NCI-H2196 treated with DMSO at 0.1 percent for 48 hours (cell line): ENCODE data around the gene MYDGF.
"Not testable (repeated sequence)": the region's sequence is repeated elsewhere in the genome, so short reads cannot be mapped to it uniquely, and the experiment has no call there.

Experiments
- DNase-seq: peaks from one replicate; lab custom pipeline; 2025; ENCODE audit not compliant: unreplicated experiment; lab: John Stamatoyannopoulos, UW

The MYDGF gene

DNA sequence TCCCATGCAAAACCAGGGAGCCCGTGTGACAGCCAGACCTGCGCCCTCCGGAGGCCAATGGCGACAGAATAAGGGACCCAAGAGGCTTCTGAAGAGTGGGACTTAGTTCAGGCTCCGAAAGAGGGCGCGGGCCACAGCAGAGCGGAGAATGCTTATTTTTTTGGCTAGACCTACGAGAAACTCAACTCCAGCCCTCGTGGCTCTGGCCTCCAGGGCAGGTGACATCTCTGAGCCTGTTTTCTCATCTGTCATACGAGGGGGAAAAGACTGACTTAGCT is 30.5 kb upstream of the MYDGF start:
- no peak for DNase-seq

DNA sequence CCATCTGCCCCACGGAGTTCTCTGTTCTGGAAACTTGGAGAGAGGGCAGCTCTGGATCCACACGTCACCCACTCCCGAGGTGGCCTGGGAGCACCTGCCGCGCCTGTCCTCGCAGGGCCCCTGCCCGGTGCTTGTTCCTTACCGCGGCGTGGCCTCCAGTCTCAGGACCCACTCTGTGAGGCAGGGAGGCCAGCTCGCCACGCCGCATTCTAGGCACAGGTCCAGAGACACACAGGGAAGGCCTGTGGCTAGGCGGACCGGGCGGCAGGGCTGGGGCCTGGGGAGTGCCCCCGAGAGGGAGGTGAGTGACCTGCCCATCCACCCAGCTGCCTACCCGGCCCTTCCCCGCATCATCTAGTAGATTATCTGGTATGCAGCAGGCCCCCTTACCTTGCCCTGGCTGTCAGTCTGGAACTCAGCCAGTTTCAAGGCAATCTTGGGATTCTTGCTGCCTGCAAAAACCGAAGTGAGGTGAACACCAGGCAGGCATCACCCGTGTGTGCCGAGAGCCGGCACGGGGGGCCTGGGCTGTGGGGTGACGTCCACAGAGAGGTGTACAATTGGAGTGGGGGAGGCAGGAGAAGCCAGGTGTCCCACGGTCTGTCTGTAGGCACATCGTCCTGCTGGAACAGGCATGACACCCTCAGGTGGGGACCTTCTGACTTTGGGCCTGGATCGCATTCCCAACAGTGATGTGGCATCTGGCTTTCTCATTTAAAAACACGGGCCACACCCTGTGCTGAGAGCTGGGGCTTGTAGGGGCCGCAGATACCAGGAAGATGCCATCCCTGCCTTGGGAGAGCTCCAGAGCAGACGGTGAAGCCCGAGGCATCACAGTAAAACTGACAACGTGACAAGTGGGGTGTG is 29.9 kb upstream of the MYDGF start:
- no peak for DNase-seq

DNA sequence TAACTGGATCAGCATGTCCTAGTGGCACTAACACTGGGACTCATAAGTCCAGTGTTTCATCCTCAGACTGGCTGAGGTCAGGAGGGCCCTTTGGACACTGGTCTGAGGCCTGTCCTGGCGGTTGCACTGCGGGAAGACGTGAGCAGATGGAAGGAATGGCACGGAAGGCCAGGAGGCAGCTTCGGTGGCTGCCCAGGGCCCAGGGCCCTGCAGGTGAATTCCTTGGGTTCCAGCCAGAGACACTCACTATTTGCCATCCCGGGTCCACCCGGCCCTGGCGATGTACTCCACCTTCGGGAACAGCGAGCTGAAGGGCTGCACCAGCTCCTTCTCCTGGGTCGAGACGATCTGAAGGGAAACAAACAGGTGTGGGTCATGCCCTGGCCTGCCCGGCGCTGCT is 27.2 kb upstream of the MYDGF start:
- no peak for DNase-seq

DNA sequence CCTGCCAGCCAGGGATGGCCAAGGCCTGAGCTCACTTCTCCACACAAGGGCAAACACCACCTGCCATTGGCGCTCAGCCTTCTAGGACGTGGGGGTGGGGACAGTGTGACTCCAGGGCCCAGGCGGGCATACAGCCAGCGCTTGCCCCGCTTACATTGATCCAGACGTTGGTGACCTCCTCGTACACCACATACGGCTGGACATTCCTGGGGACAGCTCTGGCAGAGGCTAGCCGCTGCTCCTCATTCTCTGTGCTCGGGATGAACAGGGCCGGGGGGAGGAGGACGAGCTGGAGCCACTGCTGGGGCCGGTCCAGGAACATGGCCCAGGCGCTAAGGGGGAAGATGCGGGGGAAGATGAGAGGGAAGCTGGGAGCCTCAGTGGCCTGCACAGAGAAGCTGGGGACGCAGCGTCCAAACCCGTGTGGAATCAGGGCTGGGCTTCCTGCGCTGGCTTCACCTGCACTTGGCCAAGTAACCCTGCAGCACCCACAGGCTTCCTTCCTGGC is 25.1 kb upstream of the MYDGF start:
- peak; percentile 42 for DNase-seq

DNA sequence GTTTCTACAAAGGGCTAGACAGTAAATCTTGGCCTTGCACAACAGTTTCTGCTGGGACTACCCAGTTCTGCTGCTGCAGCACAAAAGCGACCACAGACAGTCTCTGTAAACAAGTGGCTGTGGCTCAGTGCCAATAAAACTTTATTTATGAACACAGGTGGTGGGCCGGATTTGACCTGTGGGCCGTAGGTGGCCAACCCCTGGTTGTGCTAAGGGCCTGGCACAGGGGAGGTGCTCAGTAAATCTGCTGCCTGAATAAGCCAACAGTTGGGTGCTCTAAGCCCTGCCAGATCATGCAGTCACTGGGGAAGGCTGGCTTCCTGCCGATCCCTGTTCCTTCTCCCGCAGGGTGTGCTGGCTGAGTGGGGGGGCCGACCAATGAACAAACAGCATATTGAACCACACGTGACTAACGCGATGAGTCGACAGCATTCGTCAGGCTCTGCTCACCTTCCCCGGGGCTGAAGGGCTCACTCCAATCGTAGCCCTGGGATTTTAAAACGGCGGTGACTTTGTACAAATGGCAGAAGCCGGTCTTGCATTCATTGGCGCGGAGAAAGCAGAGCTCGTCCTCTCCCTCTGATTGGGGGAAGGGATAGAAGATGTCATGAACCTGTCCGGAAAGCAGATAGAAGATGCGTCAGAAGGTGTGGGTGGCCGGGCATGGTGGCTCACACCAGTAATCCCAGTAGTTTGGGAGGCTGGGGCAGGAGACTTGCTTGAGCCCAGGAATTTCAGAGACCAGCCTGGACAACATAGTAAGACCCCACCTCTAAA is 24.3 kb upstream of the MYDGF start:
- peak; percentile 99 for DNase-seq

DNA sequence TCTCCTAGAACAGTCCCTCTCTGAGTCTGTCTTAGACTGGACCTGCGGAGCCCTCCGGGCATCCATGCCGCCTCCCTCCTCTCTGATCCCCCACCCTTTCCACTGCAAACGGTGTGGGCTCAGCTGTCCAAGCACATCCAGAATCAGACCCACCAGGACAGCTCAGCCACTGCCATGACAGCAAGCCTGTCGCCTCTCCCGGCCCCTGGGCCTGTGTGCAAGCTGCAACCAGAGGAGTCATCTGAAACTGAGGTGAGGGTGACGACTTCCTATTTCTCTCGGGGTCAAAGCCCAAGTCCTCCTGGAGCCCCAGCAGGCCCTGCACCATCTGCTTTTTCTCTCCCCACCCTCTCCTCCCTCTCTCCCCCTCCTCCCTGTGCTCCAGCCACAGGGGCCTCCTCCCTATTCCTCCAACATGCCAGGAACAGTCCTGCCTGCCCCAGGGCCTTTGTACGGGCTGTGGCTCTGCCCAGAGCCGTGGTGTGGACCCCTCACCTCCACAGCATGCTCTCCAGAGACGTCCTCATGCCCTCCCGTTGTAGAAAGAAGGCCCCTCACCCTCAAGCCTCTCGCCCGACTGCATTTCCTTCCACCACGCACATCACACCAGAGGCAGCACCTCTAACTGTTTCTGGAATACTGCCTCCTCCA is 23.5 kb upstream of the MYDGF start:
- no peak for DNase-seq

DNA sequence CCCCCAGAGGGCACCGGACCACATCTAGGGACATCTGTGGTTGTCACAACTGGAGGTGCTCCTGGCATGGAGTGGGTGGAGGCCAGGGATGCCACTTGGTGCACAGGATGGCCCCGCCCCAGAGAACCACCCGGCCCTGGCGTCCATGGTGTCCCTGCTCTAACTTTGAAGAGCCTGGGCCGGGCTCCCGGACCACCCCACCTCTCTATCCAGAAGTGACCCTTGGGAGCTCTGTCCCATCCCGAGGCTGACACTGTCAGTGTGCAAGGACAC is 22.9 kb upstream of the MYDGF start:
- DNase-seq: no peak

DNA sequence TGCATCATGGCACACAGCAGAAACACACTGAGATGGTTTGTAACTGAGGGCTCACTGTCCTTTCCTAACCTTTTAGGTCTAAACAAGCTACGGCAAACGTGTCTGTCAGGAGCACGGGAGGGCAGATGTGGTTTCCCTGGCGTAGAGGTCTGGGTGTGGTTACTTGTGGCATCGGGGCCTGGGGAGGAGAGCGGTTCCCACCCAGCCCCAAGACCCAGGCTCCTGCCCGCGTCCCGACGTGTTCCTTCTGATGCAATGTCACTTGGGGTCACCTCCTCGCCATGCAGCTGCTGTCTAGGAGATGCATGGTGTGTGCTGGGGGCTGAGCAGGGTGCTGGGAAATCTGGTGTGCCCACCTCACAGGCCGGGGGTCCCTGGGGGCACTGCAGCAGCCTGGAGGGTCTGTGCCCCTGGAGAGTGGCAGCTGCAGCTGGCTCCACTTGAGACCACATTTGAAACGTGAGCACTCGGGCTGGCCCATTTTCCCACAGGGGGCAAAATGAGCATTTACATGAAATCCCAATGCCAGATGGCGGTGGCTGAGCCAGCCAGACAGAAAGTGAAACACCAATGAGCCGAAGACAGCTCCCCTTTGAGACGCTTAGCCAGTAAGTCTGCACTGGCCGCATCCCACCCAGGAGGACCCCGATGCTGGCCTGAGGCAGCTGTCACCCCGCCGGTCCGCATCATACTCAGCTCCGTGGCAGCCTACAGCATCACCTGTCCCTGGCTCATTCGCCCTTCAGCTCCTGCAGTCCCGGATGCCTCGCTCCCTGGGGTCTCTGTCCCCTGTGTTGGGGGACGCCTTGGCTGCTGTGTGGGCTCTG is 22.3 kb upstream of the MYDGF start:
- no peak for DNase-seq

DNA sequence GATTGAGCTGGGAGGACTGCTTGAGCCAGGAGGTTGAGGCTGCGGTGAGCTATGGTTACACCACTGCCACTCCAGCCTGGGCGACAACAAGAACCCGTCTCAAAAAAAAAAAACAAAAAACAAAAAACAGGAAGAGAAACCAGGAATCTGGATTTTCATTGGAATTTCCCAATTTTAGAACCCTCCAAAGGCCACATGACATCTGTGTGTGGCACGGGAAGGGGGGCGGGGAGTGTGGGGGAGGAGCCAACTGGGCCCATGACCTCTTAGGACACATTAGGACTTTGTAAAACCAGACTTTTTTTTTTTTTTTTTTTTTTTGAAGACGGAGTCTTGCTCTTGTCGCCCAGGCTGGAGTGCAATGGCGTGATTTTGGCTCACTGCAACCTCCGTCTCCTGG is 21.2 kb upstream of the MYDGF start:
- no peak for DNase-seq

DNA sequence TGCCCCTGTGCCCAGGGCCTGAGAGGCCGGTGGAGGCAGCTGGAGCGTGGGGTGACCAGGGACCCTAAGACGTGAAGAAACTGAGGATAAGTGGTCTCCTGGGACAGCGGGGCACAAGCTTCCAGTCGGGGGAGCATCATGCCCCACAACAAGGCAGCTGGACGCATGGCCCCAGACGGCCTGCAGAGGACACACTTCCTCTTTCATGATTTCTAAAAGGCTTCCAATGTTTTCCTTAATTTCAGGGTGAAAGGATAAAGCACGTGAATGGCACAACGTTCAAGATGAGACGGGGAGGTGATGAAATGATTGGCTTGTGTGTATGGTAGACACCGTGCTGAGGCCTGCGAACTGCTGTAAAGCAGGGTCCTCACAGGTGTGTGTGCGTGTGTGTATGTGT is 20.2 kb upstream of the MYDGF start:
- DNase-seq: no peak

DNA sequence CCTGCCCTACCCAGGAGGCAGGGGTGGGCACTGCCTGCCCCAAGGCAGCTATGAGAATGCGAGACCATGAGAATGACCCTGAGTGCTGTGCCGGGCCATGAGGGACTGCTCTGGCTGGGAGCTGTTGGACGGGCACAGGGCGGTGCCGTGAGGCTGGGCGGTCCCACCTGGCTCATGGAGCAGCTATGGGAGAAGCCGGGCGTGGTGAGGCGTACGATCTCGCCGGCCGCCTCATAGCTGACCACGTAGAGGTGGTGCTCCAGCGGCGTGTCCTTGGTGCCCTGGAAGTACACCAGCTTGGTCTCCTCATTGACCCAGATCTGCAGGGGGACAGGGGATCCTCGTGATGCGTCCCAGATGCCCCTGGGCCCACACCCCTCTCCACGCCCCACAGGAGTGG is 19.3 kb upstream of the MYDGF start:
- no peak for DNase-seq

DNA sequence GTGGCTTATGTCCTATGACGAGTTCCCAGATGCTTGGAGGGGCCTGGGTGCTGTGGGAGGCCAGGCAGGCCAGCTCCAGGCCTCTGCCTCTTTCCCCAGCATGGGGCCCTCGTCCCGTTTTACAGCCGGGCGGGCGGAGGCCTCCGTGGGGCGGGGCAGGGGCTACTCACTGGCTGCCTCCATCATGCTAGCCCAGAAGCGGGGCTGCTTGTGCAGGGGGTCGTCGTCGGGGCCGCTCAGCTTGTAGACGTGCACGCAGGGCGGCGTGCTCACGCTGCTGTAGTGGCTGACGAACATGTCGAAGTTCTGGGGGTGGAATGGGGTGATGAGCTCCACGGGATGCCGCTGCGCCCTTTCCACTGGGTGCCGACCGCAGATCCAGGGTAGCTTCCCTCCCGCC is 18.4 kb upstream of the MYDGF start:
- no peak for DNase-seq

DNA sequence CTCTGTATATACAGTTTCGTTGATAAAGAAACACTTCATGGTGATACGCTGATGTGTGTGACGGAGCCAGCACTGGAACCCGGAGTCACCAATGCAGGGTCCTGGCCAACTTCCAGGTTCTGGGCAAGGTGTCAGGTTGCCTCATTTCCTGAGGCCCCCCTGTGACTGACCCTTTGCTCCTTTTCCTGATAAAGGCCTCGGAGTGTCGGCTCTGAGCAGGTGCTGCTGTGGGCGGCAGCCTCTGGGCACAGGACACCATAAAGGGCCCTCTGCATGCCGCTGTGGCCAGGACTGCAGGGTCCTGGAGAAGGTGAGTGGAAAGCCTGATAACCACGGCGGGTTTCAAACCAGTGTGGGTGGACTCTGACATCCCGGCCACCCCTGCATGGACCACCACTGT is 17.3 kb upstream of the MYDGF start:
- DNase-seq: peak; percentile 64

DNA sequence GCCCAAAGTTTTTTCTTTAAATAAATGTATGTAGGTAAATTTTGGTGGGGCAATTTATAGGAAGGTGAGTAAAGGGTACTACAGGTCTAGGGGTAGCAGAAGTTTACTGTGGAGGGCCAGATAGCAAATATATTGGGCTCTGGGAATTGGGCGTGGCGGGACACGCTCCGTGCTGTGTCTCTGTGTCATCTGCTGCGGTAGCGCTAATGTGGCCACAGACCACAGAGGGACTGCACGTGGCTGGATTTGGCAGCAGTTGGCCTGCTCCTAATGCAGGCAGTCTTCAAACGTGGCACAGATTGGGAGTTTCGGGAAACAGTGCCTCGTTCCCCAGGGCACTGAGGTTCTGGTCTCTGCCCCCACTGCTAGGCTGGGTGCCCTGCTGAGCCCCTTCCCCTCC is 16.6 kb upstream of the MYDGF start:
- DNase-seq: no peak

DNA sequence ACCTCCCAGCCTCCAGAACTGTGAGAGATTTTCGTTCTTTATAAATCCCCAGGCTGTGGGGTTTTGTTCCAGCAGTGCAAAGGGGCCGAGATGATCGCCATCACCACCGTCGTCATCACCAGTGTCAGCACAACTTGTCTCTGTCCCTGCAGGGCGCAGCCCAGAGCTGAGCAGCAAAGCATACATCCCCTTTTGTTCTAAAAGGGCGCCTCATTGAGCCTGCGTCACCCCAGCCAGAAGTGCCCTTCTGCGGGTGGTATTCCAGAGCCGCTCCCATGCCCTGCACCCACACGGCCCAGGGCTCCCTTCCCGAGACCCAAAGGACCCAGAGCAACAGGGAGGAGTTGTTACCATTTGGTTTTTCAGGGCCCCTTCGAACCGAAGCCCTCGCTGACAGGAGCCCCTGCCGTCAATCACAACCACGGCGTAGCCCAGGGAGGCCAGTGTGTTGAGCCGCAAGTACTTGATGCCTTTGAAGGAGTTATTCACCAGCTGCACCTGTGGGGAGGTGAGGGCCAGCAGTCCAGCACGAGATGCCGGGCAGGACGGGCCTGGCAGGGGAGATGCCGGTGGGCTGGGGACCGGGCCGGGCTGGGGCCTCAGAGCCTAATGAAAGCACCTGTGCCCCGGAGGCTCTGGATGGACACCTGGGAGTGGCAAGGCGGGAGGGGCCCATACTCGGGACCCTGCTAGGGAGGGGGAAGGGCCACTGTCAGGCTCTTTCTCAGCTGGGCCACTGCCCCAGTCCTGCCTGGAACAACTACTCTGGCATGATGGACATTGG is 14.4 kb upstream of the MYDGF start:
- DNase-seq: no peak

DNA sequence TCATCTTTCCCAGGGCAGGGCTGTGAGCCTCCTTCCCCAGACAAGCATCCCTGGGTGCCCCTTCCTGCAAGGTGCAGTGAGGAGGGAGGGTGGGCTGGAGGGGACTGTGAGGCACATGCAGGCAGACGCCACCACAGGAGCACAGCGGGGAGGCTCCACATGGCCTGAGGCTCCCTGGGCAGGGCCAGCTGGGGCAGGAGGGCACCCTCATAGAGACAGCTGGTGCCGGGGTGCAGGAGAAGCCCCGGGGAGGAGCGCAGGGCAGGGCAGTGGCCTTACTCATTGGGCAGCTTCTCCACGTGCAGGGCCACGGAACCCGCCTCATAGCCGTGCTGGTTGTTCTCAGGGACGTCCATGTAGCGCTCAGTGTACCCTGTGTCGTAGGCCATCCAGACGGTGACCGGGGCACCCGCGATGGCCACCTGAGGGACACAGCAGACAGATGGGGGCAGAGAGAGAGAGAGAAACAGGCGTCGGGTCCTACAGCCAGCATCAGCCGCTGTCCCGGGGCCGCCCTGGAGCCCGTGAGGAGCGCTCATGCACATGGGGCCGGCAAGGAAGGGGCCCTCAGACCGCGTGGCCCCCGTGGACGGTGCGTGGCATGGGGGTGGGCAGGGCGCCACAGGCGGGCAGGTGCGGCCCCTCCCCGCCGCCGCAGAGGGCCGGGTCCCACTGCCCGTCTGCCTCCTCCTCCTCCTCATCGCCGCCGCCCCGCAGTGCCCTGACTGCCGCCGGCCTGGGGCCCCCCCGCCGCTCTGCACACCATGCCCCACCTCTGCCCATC is 12.5 kb upstream of the MYDGF start:
- no peak for DNase-seq

DNA sequence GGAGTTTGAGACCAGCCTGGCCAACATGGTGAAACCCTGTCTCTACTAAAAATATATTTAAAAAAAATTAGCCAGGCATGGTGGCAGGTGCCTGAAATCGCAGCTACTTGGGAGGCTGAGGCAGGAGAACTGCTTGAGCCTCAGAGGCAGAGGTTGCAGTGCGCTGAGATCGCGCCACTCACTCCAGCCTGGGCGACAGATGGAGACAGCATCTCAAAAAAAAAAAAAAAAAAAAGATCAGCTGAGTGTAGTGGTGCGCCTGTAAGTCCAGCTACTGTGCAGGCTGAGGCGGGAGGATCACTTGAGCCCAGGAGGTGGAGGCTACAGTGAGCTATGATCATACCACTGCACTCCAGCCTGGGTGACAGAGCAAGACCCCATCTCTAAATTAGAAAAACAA is 9.9 kb upstream of the MYDGF start:
- not testable (repeated sequence) for DNase-seq

DNA sequence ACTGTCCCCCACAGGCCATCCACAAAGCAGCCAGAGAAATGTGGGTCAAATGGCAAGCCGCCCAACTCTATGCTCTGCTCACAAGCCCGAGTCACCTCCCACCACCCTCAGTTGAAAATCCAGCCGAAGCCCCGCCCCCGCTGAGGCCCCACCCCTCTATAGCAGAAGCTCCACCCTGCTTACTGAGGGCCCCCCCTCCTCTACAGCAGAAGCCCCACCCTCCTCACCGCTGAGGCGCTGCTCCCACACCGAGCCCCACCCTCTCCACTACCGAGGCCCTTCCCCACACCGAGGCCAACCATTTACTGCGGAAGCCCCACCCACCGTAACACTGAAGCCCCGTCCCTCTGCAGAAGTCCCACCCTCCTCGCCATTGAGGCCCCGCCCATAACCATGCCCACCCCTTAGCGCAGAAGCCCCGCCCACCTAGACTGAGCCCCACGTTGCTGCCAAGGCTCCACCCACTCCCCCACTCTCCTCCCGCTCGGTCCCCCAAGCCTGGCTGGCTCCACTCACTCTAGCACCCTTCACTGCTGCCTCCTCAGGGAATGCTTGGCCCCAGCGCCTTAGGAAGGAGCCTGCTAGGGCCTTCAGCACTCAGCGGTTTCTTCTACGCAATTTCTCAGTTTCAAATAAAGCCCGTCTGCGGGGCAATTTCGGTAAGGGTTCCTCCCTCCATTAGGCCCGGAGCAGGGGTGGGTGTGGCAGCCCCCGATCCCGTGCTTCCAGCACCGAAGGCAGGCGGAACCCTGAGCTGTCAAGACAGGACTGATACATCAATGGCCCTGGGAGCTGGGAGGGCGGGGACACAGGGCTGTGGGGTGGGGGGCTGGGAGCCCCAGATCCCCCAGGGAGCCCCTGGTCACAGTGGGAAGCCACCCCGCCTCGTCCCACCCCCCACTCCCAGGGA is 9.0 kb upstream of the MYDGF start:
- DNase-seq: no peak
